Measurements from ENCODE around the gene LETM1. TPM values are rescaled to one million over a fixed set of nuclear protein-coding genes. Genes with fewer than 3 reads are reported as not detected.

The LETM1 gene
- total and polyA plus RNA-seq, 2 experiments from 2014 or later = 23.3 to 68.9 TPM

GRCh38 chr4:1837069-1837468, 18.9 kb downstream of the LETM1 start:
- H3K27me3 Mint-ChIP-seq (ENCODE audit: insufficient read depth, low read depth, poor library complexity) = peaks cover 7% of the 10 kb centered on the region
- Histone ChIP-seq H3K79me2 (replicated peaks; ENCODE audit: insufficient read depth) (no peaks in the 10 kb centered on the region), H3K4me3 (no peak overlapping the region), H3K4me1 (ENCODE audit: insufficient read depth) (no peaks in the 10 kb centered on the region), H3F3A (replicated peaks; ENCODE audit: low read depth) (no peaks in the 10 kb centered on the region), H2AFZ (no peak overlapping the region), H3K9me2 (ENCODE audit: insufficient read depth) (no peaks in the 10 kb centered on the region), H3K27ac (ENCODE audit: low read depth) (no peak overlapping the region), H3K27me3 (ENCODE audit: insufficient read depth) (no peaks in the 10 kb centered on the region), H3K36me3 (ENCODE audit: insufficient read depth) (peaks cover 20% of the 10 kb centered on the region), H3K4me2 (no peak overlapping the region), H4K20me1 (replicated peaks; ENCODE audit: insufficient read depth) (no peaks in the 10 kb centered on the region; the same call in none of the 2 replicates)
- H3K4me1 Mint-ChIP-seq = no peaks in the 10 kb centered on the region
- no peaks in the 10 kb centered on the region for H3K9me3 Mint-ChIP-seq
- no peak overlapping the region for H3K4me3 Mint-ChIP-seq
- H3K27ac Mint-ChIP-seq = no peak overlapping the region
- peaks cover 45% of the 10 kb centered on the region for H3K36me3 Mint-ChIP-seq (ENCODE audit: low read depth)
- no peak for TF ChIP-seq POLR2AphosphoS5 (IDR thresholded peaks at IDR 0.05; ENCODE audit: low read depth)
- TF ChIP-seq, protein P1, sequence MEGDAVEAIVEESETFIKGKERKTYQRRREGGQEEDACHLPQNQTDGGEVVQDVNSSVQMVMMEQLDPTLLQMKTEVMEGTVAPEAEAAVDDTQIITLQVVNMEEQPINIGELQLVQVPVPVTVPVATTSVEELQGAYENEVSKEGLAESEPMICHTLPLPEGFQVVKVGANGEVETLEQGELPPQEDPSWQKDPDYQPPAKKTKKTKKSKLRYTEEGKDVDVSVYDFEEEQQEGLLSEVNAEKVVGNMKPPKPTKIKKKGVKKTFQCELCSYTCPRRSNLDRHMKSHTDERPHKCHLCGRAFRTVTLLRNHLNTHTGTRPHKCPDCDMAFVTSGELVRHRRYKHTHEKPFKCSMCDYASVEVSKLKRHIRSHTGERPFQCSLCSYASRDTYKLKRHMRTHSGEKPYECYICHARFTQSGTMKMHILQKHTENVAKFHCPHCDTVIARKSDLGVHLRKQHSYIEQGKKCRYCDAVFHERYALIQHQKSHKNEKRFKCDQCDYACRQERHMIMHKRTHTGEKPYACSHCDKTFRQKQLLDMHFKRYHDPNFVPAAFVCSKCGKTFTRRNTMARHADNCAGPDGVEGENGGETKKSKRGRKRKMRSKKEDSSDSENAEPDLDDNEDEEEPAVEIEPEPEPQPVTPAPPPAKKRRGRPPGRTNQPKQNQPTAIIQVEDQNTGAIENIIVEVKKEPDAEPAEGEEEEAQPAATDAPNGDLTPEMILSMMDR (conservative IDR thresholded peaks at IDR 0.05; ENCODE audit: low read depth in 2 of 2) = no peak
- no peak for TF ChIP-seq ZNF331 (CRISPR knock-in tag; IDR thresholded peaks at IDR 0.05; ENCODE audit: low read depth)
- TF ChIP-seq ZNF114 (CRISPR knock-in tag; IDR thresholded peaks at IDR 0.05) = no peak
- TF ChIP-seq EZH2 (IDR thresholded peaks at IDR 0.05; ENCODE audit: low read depth, unreplicated experiment) = no peak
- no peak for TF ChIP-seq ETS1 (IDR thresholded peaks at IDR 0.05)
- TF ChIP-seq STAT1 (IDR thresholded peaks at IDR 0.05; ENCODE audit: unreplicated experiment) = no peak
- TF ChIP-seq CREB1 (CRISPR knock-in tag; IDR thresholded peaks at IDR 0.05; ENCODE audit: low read depth) = no peak
- no peak for TF ChIP-seq REST (IDR thresholded peaks at IDR 0.05; ENCODE audit: unreplicated experiment)
- no peak for TF ChIP-seq EZH2phosphoT487 (IDR thresholded peaks at IDR 0.05; ENCODE audit: unreplicated experiment)
- no peak for TF ChIP-seq JUNB (IDR thresholded peaks at IDR 0.05; ENCODE audit: unreplicated experiment)
- DNase-seq (ENCODE audit: low spot score) (no peak), ATAC-seq (no peak)

Data from GM23338 (cell line).